ENCODE results near the gene THBS3.
"Not testable (repeated sequence)": the region's sequence is repeated elsewhere in the genome, so short reads cannot be mapped to it uniquely, and the experiment has no call there.

Gene THBS3

DNA sequence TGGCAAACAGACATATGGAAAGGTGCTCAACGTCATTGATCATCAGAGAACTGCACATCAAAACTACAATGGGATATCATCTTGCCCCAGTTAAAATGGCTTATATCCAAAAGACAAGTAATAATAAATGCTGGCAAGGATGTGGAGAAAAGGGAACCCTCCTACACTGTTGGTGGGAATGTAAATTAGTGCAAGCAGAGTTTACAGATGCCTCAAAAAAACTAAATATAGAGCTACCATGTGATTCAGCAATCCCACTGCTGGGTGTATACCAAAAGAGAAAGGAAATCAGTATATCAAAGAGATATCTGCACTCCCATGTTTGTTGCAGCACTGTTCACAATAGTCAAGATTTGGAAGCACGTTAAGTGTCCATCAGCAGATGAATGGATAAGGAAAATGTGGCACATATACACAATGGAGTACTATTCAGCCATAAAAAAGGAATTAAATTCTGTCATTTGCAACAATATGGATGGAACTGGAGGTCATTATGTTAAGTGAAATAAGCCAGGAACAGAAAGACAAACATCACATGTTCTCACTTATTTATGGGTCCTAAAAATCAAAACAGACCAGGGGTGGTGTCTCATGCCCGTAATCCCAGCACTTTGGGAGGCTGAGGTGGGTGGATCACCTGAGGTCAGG lies 51.6 kb downstream of the THBS3 start:
- not testable (repeated sequence) for DNase-seq (ENCODE audit: low read depth in 2 of 2)

Measured in fibroblast of skin of left quadriceps (primary cell).